ENCODE results near the gene SIL1. TPM values are rescaled to one million over a fixed set of nuclear protein-coding genes. Genes with fewer than 3 reads are reported as not detected.

SIL1 gene
- total RNA-seq, 1 experiment from 2014 or later = 10.7 TPM

GRCh38 chr5:138983984-138984383 lies 214.2 kb downstream of the SIL1 start (continued):
- TF ChIP-seq STAT6 (CRISPR knock-in tag; conservative IDR thresholded peaks at IDR 0.05; ENCODE audit: low read depth) (no peak), RORB (CRISPR knock-in tag; IDR thresholded peaks at IDR 0.05) (no peak), ZNF425 (CRISPR knock-in tag; conservative IDR thresholded peaks at IDR 0.05) (no peak)

GRCh38 chr5:138981586-138981985 lies 216.6 kb downstream of the SIL1 start:
- Mint-ChIP-seq H3K9me3 (no peaks in the 10 kb centered on the region), H3K4me1 (peaks cover 20% of the 10 kb centered on the region), H3K4me3 (no peak overlapping the region), H3K36me3 (no peaks in the 10 kb centered on the region), H3K27ac (no peak overlapping the region), H3K27me3 (ENCODE audit: low read depth) (no peaks in the 10 kb centered on the region; the same call in 1 of the 2 replicates)
- no peak for ATAC-seq
- CTCF ChIA-PET = interaction anchor here (0.7 kb wide), 1 partner anchor 336 kb away, joined by 4 read pairs; no protein-coding TSS in a partner anchor
- POLR2A ChIA-PET = no interaction called here
- DNase-seq (ENCODE audit: low spot score) = no peak
- TF ChIP-seq ATF1 (CRISPR knock-in tag; IDR thresholded peaks at IDR 0.05) (no peak), FOXK1 (CRISPR knock-in tag; IDR thresholded peaks at IDR 0.05) (no peak)

GRCh38 chr5:138981131-138981530 lies 217.0 kb downstream of the SIL1 start:
- ATAC-seq (no peak), DNase-seq (ENCODE audit: low spot score) (no peak)
- H3K27me3 Mint-ChIP-seq (ENCODE audit: low read depth) = no peaks in the 10 kb centered on the region; the same call in 1 of the 2 replicates
- no peaks in the 10 kb centered on the region for H3K9me3 Mint-ChIP-seq
- TF ChIP-seq ATF2 (CRISPR knock-in tag; IDR thresholded peaks at IDR 0.05; ENCODE audit: borderline replicate concordance, low read depth) (no peak), PRDM15 (CRISPR knock-in tag; IDR thresholded peaks at IDR 0.05) (no peak), ZBTB21 (CRISPR knock-in tag; IDR thresholded peaks at IDR 0.05; ENCODE audit: borderline replicate concordance) (no peak), FOXP4 (CRISPR knock-in tag; IDR thresholded peaks at IDR 0.05) (no peak), OVOL2 (CRISPR knock-in tag; IDR thresholded peaks at IDR 0.05; ENCODE audit: borderline replicate concordance) (no peak), ARID4B (CRISPR knock-in tag; IDR thresholded peaks at IDR 0.05; ENCODE audit: borderline replicate concordance) (no peak), E2F1 (CRISPR knock-in tag; IDR thresholded peaks at IDR 0.05) (no peak), JAZF1 (CRISPR knock-in tag; IDR thresholded peaks at IDR 0.05) (no peak), ZNF423 (CRISPR knock-in tag; IDR thresholded peaks at IDR 0.05) (no peak)
- no peaks in the 10 kb centered on the region for H3K36me3 Mint-ChIP-seq
- ChIA-PET CTCF (interaction anchor here (0.7 kb wide), 1 partner anchor 335 kb away, joined by 4 read pairs; no protein-coding TSS in a partner anchor), POLR2A (no interaction called here)
- H3K27ac Mint-ChIP-seq = no peak overlapping the region
- peaks cover 20% of the 10 kb centered on the region for H3K4me1 Mint-ChIP-seq
- H3K4me3 Mint-ChIP-seq = no peak overlapping the region

All from WTC11 (cell line).